HG03039 (cell line): ENCODE data around the gene DNAJA4.

ENCODE experiments used
- ATAC-seq: cut with Tn5 transposase; IDR thresholded peaks from one replicate; pipeline ENCODE4 v1.9.1; 2021; ENCODE audit warnings: mild to moderate bottlenecking, moderate library complexity; ENCODE audit not compliant: unreplicated experiment

Gene DNAJA4

GRCh38 chr15:78264304-78265136 is at the start of gene DNAJA4:
TSS of gene DNAJA4 (plus strand) at chr15:78264562. CDS start at chr15:78264764, 202 bp downstream.
- no peak for ATAC-seq

- ATAC-seq, result no peak
Measured at GRCh38 chr15:78216276-78217104, 47.9 kb upstream of the DNAJA4 start.

- ATAC-seq, result no peak
Measured at GRCh38 chr15:78220713-78221112, 43.6 kb upstream of the DNAJA4 start.

- ATAC-seq, result no peak
Measured at GRCh38 chr15:78222745-78223395, 41.5 kb upstream of the DNAJA4 start.

GRCh38 chr15:78223396-78224022 is 40.9 kb upstream of the DNAJA4 start:
- ATAC-seq, result no peak

GRCh38 chr15:78224023-78224411 is 40.3 kb upstream of the DNAJA4 start:
- ATAC-seq, result no peak

- peak; percentile 59 for ATAC-seq
Measured at GRCh38 chr15:78225783-78226541, 38.4 kb upstream of the DNAJA4 start.

GRCh38 chr15:78228356-78228996 is 35.9 kb upstream of the DNAJA4 start:
- no peak for ATAC-seq

- ATAC-seq, result no peak
Measured at GRCh38 chr15:78229431-78230406, 34.6 kb upstream of the DNAJA4 start.

GRCh38 chr15:78232951-78233350 is 31.4 kb upstream of the DNAJA4 start:
- no peak for ATAC-seq

GRCh38 chr15:78233496-78233895 is 30.9 kb upstream of the DNAJA4 start:
- no peak for ATAC-seq

GRCh38 chr15:78234515-78235040 is 29.8 kb upstream of the DNAJA4 start, which contains the start of gene ACSBG1:
TSS of gene ACSBG1 (minus strand) at chr15:78234565. CDS start at chr15:78234501, 64 bp downstream.
- no peak for ATAC-seq

- ATAC-seq, result no peak
Measured at GRCh38 chr15:78236491-78236890, 27.9 kb upstream of the DNAJA4 start.

- ATAC-seq, result no peak
Measured at GRCh38 chr15:78237146-78237545, 27.2 kb upstream of the DNAJA4 start.

GRCh38 chr15:78239811-78240210 is 24.6 kb upstream of the DNAJA4 start:
- no peak for ATAC-seq

GRCh38 chr15:78241017-78241416 is 23.3 kb upstream of the DNAJA4 start:
- ATAC-seq, result no peak

- ATAC-seq, result no peak
Measured at GRCh38 chr15:78242128-78242527, 22.2 kb upstream of the DNAJA4 start.

GRCh38 chr15:78243058-78243457 is 21.3 kb upstream of the DNAJA4 start:
- no peak for ATAC-seq
